Peyer's patch (tissue), 4 donors: ENCODE measurements around the gene RGS7BP. TPM values are rescaled to one million over a fixed set of nuclear protein-coding genes. Genes with fewer than 3 reads are reported as not detected.

Experiments
- DNase-seq, 3 donors: peaks; one replicate each; pipeline ENCODE4 v3.0.0-alpha.2; 2017 to 2019
- H3K27ac ChIP-seq, 4 donors: fragments of 200-600 bp; sonication (generic); one replicate each; pipeline ENCODE4 v1.5.1; 2016 to 2019
- H3K27me3 ChIP-seq, 2 donors: fragments of 200-600 bp; sonication (generic); one replicate each; pipeline ENCODE4 v1.5.1; 2019
- H3K36me3 ChIP-seq, 3 donors: fragments of 200-600 bp; sonication (generic); one replicate each; pipeline ENCODE4 v1.5.1; 2016 to 2019
- H3K4me1 ChIP-seq, 4 donors: fragments of 200-600 bp; sonication (generic); one replicate each; pipeline ENCODE4 v1.5.1; 2016 to 2019
- H3K4me3 ChIP-seq, 4 donors: fragments of 200-600 bp; sonication (generic); 1 replicate in 3 of 4; 2 replicates in 1 of 4; pipeline ENCODE4 v1.5.1; 2016 to 2019; ENCODE audit warnings: mild to moderate bottlenecking in 1 of 4
- H3K9me3 ChIP-seq, 4 donors: fragments of 200-600 bp; sonication (generic); one replicate each; pipeline ENCODE4 v1.5.1; 2016 to 2019; ENCODE audit warnings: mild to moderate bottlenecking in 1 of 4
- POLR2A ChIP-seq, 2 donors: fragments of 450-650 bp; IDR thresholded peaks; one replicate each; pipeline ENCODE4 v1.5.1; 2017; ENCODE audit warnings: antibody characterized with exemption in 2 of 2, mild to moderate bottlenecking in 2 of 2, moderate library complexity in 2 of 2
- total RNA-seq, 4 donors: library from RNA; depleted of rRNA; stranded (reverse); fragments of >200 nt; gene quantifications; one replicate each; pipeline ENCODE4 v1.1.0, GENCODE V29; 2016
- TF ChIP-seq, protein P1 (sequence below), 6 experiments: fragments of 450-650 bp in 4 of 6; fragments of 200-600 bp in 2 of 6; sonication (generic) in 1 of 6; IDR thresholded peaks; one replicate each; pipeline ENCODE4 v1.5.1; 2017 to 2019; ENCODE audit warnings: antibody characterized with exemption in 6 of 6, mild to moderate bottlenecking in 3 of 6, moderate library complexity in 1 of 6

Gene RGS7BP
- total RNA-seq, 4 donors from 2014 or later: 0.35 to 2.5 (median 1.2) TPM

DNA sequence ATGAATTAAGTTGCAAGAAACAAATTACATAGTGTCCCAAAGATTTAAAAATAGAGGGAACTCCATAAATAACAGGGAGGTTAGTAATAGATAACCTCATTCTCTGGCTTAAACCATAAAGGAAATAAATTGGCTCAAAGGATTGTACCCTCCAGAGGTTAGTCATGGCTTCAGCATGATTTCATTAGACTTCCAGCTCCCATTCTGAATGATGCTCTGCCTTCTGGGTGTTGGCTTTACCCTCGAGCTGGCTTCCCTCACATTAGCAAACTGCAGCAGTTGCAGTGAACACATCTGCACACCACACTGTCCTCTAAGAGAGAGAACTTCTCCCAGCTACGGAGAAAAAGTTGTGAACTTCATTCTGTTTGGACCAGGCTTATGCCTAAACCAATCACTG lies 70.4 kb downstream of the RGS7BP start:
- H3K27me3 ChIP-seq: no peaks in the 10 kb centered on the region
- no peaks in the 10 kb centered on the region for H3K4me1 ChIP-seq
- no peak overlapping the region for H3K27ac ChIP-seq
- DNase-seq: no peak
- no peak overlapping the region for H3K4me3 ChIP-seq
- no peaks in the 10 kb centered on the region for H3K9me3 ChIP-seq
- H3K36me3 ChIP-seq: no peaks in the 10 kb centered on the region
- no peak for TF ChIP-seq POLR2A (IDR thresholded peaks at IDR 0.05)
- TF ChIP-seq, protein P1, sequence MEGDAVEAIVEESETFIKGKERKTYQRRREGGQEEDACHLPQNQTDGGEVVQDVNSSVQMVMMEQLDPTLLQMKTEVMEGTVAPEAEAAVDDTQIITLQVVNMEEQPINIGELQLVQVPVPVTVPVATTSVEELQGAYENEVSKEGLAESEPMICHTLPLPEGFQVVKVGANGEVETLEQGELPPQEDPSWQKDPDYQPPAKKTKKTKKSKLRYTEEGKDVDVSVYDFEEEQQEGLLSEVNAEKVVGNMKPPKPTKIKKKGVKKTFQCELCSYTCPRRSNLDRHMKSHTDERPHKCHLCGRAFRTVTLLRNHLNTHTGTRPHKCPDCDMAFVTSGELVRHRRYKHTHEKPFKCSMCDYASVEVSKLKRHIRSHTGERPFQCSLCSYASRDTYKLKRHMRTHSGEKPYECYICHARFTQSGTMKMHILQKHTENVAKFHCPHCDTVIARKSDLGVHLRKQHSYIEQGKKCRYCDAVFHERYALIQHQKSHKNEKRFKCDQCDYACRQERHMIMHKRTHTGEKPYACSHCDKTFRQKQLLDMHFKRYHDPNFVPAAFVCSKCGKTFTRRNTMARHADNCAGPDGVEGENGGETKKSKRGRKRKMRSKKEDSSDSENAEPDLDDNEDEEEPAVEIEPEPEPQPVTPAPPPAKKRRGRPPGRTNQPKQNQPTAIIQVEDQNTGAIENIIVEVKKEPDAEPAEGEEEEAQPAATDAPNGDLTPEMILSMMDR (IDR thresholded peaks at IDR 0.05): no peak

DNA sequence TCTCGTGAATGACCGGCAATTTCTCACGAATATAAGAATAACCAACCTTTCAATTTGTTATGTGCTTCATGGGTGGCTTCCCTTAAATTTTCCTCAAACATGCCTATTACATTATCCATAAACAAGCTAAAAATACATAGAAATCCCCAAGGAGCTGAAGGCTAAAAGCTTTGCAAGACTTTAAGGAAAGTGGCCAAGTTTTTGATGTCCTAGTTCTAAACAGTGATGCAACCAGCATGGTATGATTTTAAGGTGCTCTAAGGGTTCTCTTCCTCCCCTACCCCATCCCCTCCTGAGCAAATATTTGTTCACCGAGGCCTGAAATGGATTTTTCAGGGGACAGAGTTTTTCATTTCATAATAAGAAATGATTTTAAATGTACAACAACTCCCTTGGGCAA lies 79.8 kb downstream of the RGS7BP start:
- Histone ChIP-seq H3K9me3 (no peaks in the 10 kb centered on the region), H3K36me3 (no peaks in the 10 kb centered on the region), H3K4me3 (no peak overlapping the region), H3K4me1 (no peaks in the 10 kb centered on the region), H3K27me3 (no peaks in the 10 kb centered on the region), H3K27ac (no peak overlapping the region)
- TF ChIP-seq POLR2A (IDR thresholded peaks at IDR 0.05): no peak
- TF ChIP-seq, protein P1 (IDR thresholded peaks at IDR 0.05): no peak
- DNase-seq: no peak

DNA sequence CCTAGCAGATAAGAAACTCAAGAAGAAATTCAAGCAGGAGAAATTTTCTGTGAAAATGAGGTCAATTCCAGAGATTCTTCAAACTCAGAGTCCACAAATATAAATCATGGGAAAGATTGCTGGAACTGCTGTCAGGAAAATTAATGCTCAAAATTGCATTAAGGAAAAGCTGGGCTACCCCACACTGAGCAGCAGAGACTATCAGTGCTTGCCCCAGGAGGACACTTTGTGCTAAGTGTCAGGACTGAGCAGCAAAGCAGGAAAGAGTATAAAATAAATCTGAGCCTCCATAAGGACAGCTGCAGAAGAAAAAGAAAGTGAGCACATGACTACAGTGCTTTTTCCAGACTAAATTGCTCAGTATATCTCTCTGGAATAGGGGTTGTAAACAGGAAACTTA lies 81.6 kb downstream of the RGS7BP start:
- Histone ChIP-seq H3K4me3 (no peak overlapping the region), H3K27ac (no peak overlapping the region), H3K4me1 (no peaks in the 10 kb centered on the region), H3K9me3 (no peaks in the 10 kb centered on the region), H3K27me3 (no peaks in the 10 kb centered on the region), H3K36me3 (no peaks in the 10 kb centered on the region)
- TF ChIP-seq, protein P1 (IDR thresholded peaks at IDR 0.05): no peak
- TF ChIP-seq POLR2A (IDR thresholded peaks at IDR 0.05): no peak
- DNase-seq: no peak

DNA sequence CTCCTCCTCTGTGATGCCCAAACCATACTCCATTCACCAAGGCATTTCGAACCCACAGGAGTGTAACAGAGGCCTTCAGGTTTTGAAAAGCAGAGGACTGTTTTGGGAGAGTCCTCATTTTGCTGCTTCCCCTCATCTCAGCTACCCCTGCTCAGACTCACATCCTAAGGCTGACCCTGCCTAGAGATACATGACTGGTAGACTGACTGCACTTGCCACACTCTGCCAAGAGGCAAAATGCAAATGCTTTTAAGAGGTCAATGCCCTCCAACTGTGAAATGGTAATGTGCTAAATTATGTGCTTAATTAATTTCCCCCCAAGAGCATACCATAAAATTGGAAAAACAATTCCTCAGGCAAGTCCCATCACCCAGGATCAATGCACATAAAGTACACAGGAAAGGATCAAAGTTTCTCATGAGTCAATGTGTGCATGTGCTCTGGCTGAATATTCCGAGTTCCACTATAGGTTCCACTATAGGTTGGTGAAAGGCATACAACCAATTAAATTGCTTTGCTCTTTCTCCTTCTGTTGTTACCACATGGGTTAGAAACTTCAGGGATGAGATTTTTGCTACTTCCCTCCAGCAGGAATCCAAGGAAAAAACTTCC lies 87.0 kb downstream of the RGS7BP start:
- DNase-seq: no peak
- no peaks in the 10 kb centered on the region for H3K4me1 ChIP-seq
- H3K27me3 ChIP-seq: no peaks in the 10 kb centered on the region
- H3K4me3 ChIP-seq: no peak overlapping the region
- TF ChIP-seq, protein P1 (IDR thresholded peaks at IDR 0.05): no peak
- TF ChIP-seq POLR2A (IDR thresholded peaks at IDR 0.05): no peak
- H3K9me3 ChIP-seq: no peaks in the 10 kb centered on the region
- H3K27ac ChIP-seq: no peak overlapping the region
- H3K36me3 ChIP-seq: no peaks in the 10 kb centered on the region

DNA sequence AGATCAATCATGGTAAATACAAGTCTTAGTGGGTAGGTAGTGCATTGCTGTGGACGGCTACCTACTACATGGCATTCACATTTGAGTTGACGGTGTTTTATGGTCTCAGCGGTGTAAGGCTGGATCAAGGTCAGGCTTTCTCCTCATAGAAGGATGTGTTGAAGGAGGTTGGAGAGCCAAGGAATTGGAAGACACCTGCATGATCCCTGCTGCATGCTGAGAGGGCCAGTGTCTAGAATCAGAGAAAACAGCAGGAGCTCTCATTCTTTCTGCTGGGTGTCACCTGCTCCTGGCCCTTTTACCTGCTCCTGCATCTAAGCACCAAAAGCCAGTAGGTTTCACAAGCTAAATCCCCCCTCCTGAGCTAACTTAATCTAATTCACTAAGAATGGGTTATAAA lies 88.2 kb downstream of the RGS7BP start:
- no peak for TF ChIP-seq POLR2A (IDR thresholded peaks at IDR 0.05)
- TF ChIP-seq, protein P1 (IDR thresholded peaks at IDR 0.05): no peak
- no peak overlapping the region for H3K27ac ChIP-seq
- DNase-seq: no peak
- H3K36me3 ChIP-seq: no peaks in the 10 kb centered on the region
- no peaks in the 10 kb centered on the region for H3K27me3 ChIP-seq
- H3K4me1 ChIP-seq: no peaks in the 10 kb centered on the region
- H3K4me3 ChIP-seq: no peak overlapping the region
- H3K9me3 ChIP-seq: no peaks in the 10 kb centered on the region

DNA sequence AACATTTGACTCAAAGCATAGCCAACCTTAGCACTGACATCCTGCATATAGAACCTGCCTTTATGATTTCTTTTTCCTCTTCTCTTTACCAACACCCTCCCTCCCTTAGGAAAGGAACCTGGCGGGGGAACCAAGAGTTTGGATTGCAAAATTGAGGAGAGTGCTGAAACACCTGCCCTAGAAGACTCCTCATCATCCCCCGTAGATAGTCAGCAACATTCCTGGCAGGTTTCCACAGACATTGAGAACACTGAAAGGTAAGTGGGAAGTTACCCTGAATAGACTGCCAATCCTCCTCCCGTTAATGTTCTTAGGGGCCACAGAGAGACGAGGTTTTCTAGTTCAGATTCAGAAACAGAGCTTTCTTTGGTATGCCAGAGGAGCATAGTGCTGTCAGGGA lies 88.8 kb downstream of the RGS7BP start:
- no peak for TF ChIP-seq POLR2A (IDR thresholded peaks at IDR 0.05)
- TF ChIP-seq, protein P1 (IDR thresholded peaks at IDR 0.05): no peak
- Histone ChIP-seq H3K4me1 (no peaks in the 10 kb centered on the region), H3K4me3 (no peak overlapping the region), H3K27ac (no peak overlapping the region), H3K27me3 (no peaks in the 10 kb centered on the region), H3K9me3 (no peaks in the 10 kb centered on the region), H3K36me3 (no peaks in the 10 kb centered on the region)
- DNase-seq: no peak
